Mesodermal cell (in vitro differentiated cells): ENCODE measurements around the gene RASGEF1C.

Source experiments
- H3K27ac ChIP-seq: 2 replicates; pipeline ENCODE4 v1.7.0; 2013; ENCODE audit warnings: mild to moderate bottlenecking, low read depth, low read length, moderate library complexity; ENCODE audit not compliant: severe bottlenecking
- H3K36me3 ChIP-seq: 2 replicates; pipeline ENCODE4 v1.7.1; 2013; ENCODE audit warnings: mild to moderate bottlenecking, low read length, moderate library complexity; ENCODE audit not compliant: control insufficient read depth, insufficient read depth
- H3K4me1 ChIP-seq: one replicate; pipeline ENCODE4 v1.7.1; 2013; ENCODE audit warnings: mild to moderate bottlenecking, low read length; ENCODE audit not compliant: insufficient read depth, control insufficient read depth, poor library complexity, severe bottlenecking
- H3K4me3 ChIP-seq: 2 replicates; pipeline ENCODE4 v1.7.0; 2013; ENCODE audit warnings: low read length, control low read depth, mild to moderate bottlenecking; ENCODE audit not compliant: insufficient read depth, poor library complexity, severe bottlenecking; ENCODE audit errors: extremely low read depth
- H3K9me3 ChIP-seq: 2 replicates; pipeline ENCODE4 v1.7.1; 2013; ENCODE audit warnings: mild to moderate bottlenecking, low read length, moderate library complexity; ENCODE audit not compliant: control insufficient read depth
- WGBS, 2 experiments: methylation state at CpG; one replicate each; pipeline ENCODE4 v1.1.5; 2013; ENCODE audit warnings: missing lambda C conversion rate in 2 of 2; ENCODE audit not compliant: insufficient coverage in 2 of 2; 5-methylcytosine and 5-hydroxymethylcytosine counted together

The RASGEF1C gene

GRCh38 chr5:180199390-180199789 is 9.6 kb downstream of the RASGEF1C start:
- 92 to 94% methylated on average over 6 to 7 of the region's 8 CpGs for WGBS, 2 experiments

GRCh38 chr5:180198208-180198607 is 10.8 kb downstream of the RASGEF1C start:
- Histone ChIP-seq H3K36me3 (no peaks in the 10 kb centered on the region), H3K27ac (no peak overlapping the region), H3K4me1 (no peaks in the 10 kb centered on the region), H3K9me3 (no peaks in the 10 kb centered on the region), H3K4me3 (no peak overlapping the region)
- WGBS, 2 experiments, result 93 to 96% methylated on average over 4 of the region's 4 CpGs

More at GRCh38 chr5:180199390-180199789, 9.6 kb downstream of the RASGEF1C start:
- H3K27ac ChIP-seq, result no peak overlapping the region
- H3K4me1 ChIP-seq, result no peaks in the 10 kb centered on the region
- H3K4me3 ChIP-seq, result no peak overlapping the region
- H3K9me3 ChIP-seq, result no peaks in the 10 kb centered on the region
- no peaks in the 10 kb centered on the region for H3K36me3 ChIP-seq

- H3K36me3 ChIP-seq, result no peaks in the 10 kb centered on the region
- WGBS, 2 experiments, result 88 to 91% methylated on average over 10 to 14 of the region's 14 CpGs
- H3K4me1 ChIP-seq, result no peaks in the 10 kb centered on the region
Measured at GRCh38 chr5:180197016-180197702, 11.9 kb downstream of the RASGEF1C start.

GRCh38 chr5:180194410-180195345 is 14.3 kb downstream of the RASGEF1C start:
- Histone ChIP-seq H3K9me3 (no peaks in the 10 kb centered on the region), H3K4me3 (no peak overlapping the region), H3K27ac (no peak overlapping the region), H3K36me3 (no peaks in the 10 kb centered on the region), H3K4me1 (no peaks in the 10 kb centered on the region)
- WGBS, 2 experiments, result 91 to 94% methylated on average over 33 to 34 of the region's 34 CpGs

More at GRCh38 chr5:180197016-180197702, 11.9 kb downstream of the RASGEF1C start:
- no peak overlapping the region for H3K4me3 ChIP-seq
- no peaks in the 10 kb centered on the region for H3K9me3 ChIP-seq
- H3K27ac ChIP-seq, result no peak overlapping the region

GRCh38 chr5:180193749-180194375 is 15.1 kb downstream of the RASGEF1C start:
- no peaks in the 10 kb centered on the region for H3K36me3 ChIP-seq
- no peaks in the 10 kb centered on the region for H3K9me3 ChIP-seq
- no peak overlapping the region for H3K27ac ChIP-seq
- H3K4me3 ChIP-seq, result no peak overlapping the region
- no peaks in the 10 kb centered on the region for H3K4me1 ChIP-seq
- WGBS, 2 experiments, result 94 to 97% methylated on average over 21 to 24 of the region's 24 CpGs

GRCh38 chr5:180191716-180192115 is 17.3 kb downstream of the RASGEF1C start:
- Histone ChIP-seq H3K27ac (no peak overlapping the region), H3K9me3 (no peaks in the 10 kb centered on the region), H3K36me3 (no peaks in the 10 kb centered on the region), H3K4me1 (no peaks in the 10 kb centered on the region), H3K4me3 (no peak overlapping the region)
- WGBS, 2 experiments, result 65 to 72% methylated on average over 5 to 6 of the region's 6 CpGs

- no peaks in the 10 kb centered on the region for H3K9me3 ChIP-seq
- WGBS, 2 experiments, result no CpG with 5 or more reads among the region's 2 CpGs
- no peaks in the 10 kb centered on the region for H3K36me3 ChIP-seq
- no peak overlapping the region for H3K4me3 ChIP-seq
- H3K4me1 ChIP-seq, result no peaks in the 10 kb centered on the region
- no peak overlapping the region for H3K27ac ChIP-seq
Measured at GRCh38 chr5:180187767-180188166, 21.2 kb downstream of the RASGEF1C start.

GRCh38 chr5:180180846-180181245 is 28.2 kb downstream of the RASGEF1C start:
- 82% methylated on average over 10 of the region's 11 CpGs for WGBS, 2 experiments
- Histone ChIP-seq H3K27ac (no peak overlapping the region), H3K36me3 (no peaks in the 10 kb centered on the region), H3K4me1 (no peaks in the 10 kb centered on the region), H3K9me3 (no peaks in the 10 kb centered on the region), H3K4me3 (no peak overlapping the region)

GRCh38 chr5:180180421-180180820 is 28.6 kb downstream of the RASGEF1C start:
- no peaks in the 10 kb centered on the region for H3K4me1 ChIP-seq
- H3K9me3 ChIP-seq, result no peaks in the 10 kb centered on the region
- no peak overlapping the region for H3K27ac ChIP-seq
- H3K36me3 ChIP-seq, result no peaks in the 10 kb centered on the region
- H3K4me3 ChIP-seq, result no peak overlapping the region
- 84 to 85% methylated on average over 5 to 6 of the region's 6 CpGs for WGBS, 2 experiments

- no peak overlapping the region for H3K4me3 ChIP-seq
- WGBS, 2 experiments, result 82 to 85% methylated on average over 15 to 18 of the region's 23 CpGs
- no peaks in the 10 kb centered on the region for H3K9me3 ChIP-seq
- no peaks in the 10 kb centered on the region for H3K4me1 ChIP-seq
- no peaks in the 10 kb centered on the region for H3K36me3 ChIP-seq
- H3K27ac ChIP-seq, result no peak overlapping the region
Measured at GRCh38 chr5:180179442-180180420, 29.3 kb downstream of the RASGEF1C start.
